Natural killer cell (primary cell): ENCODE measurements around the gene FAF1. TPM values are rescaled to one million over a fixed set of nuclear protein-coding genes. Genes with fewer than 3 reads are reported as not detected.

ENCODE experiments used
- ATAC-seq, 3 donors: fragments of 150-1000 bp in 2 of 3; fragments of 200-7000 bp in 1 of 3; cut with Tn5 transposase; 1 replicate in 1 of 3; 2 replicates in 2 of 3; pipeline ENCODE4 v1.10.0; 2021; ENCODE audit warnings: mild to moderate bottlenecking in 2 of 3, moderate library complexity in 2 of 3
- DNase-seq, 2 donors: peaks; one replicate each; pipeline versions ENCODE4 v3.0.0 to v3.0.0-alpha.2; 2013 to 2021; ENCODE audit warnings: mixed read lengths in 1 of 2
- H3K27ac ChIP-seq: one replicate; pipeline ENCODE4 v1.5.1; 2013; ENCODE audit warnings: mild to moderate bottlenecking, low read length
- H3K27me3 ChIP-seq: one replicate; pipeline ENCODE4 v1.6.1; 2013; ENCODE audit warnings: low read length; ENCODE audit not compliant: control insufficient read depth, insufficient read depth
- H3K36me3 ChIP-seq: one replicate; pipeline ENCODE4 v1.6.1; 2013; ENCODE audit warnings: low read length; ENCODE audit not compliant: control insufficient read depth, insufficient read depth
- H3K4me1 ChIP-seq: one replicate; pipeline ENCODE4 v1.6.1; 2013; ENCODE audit warnings: low read length; ENCODE audit not compliant: control insufficient read depth, insufficient read depth
- H3K4me3 ChIP-seq: one replicate; pipeline ENCODE4 v1.5.1; 2013; ENCODE audit warnings: low read length
- H3K9me3 ChIP-seq: one replicate; pipeline ENCODE4 v1.6.1; 2013; ENCODE audit warnings: low read length; ENCODE audit not compliant: control insufficient read depth, insufficient read depth
- H3K27ac Mint-ChIP-seq, 2 donors: one replicate each; pipeline ENCODE4 v1.8.0; 2022; ENCODE audit warnings: mild to moderate bottlenecking in 2 of 2, mixed read lengths in 2 of 2, moderate library complexity in 1 of 2
- H3K27me3 Mint-ChIP-seq, 2 donors: one replicate each; pipeline ENCODE4 v1.8.0; 2022; ENCODE audit warnings: low read depth in 2 of 2, mixed read lengths in 2 of 2
- H3K36me3 Mint-ChIP-seq: one replicate; pipeline ENCODE4 v1.8.0; 2022; ENCODE audit warnings: mixed read lengths
- H3K4me1 Mint-ChIP-seq, 2 donors: one replicate each; pipeline ENCODE4 v1.8.0; 2022; ENCODE audit warnings: mixed read lengths in 2 of 2
- H3K4me3 Mint-ChIP-seq: one replicate; pipeline ENCODE4 v1.8.0; 2022; ENCODE audit warnings: mild to moderate bottlenecking, moderate library complexity, mixed read lengths
- H3K9me3 Mint-ChIP-seq, 2 donors: one replicate each; pipeline ENCODE4 v1.8.0; 2022; ENCODE audit warnings: mixed read lengths in 2 of 2
- WGBS: methylation state at CpG from one replicate; pipeline ENCODE4 v1.1.7; 2013; ENCODE audit warnings: missing lambda C conversion rate; ENCODE audit not compliant: insufficient coverage; 5-methylcytosine and 5-hydroxymethylcytosine counted together
- intact Hi-C: fragments of 100-400 bp; cut with micrococcal nuclease; formaldehyde crosslinking; loops from one replicate; pipeline ENCODE4 v1.14.2; 2022
- total RNA-seq, 4 donors: library from RNA; stranded (reverse); fragments of 120-200 nt in 1 of 4; gene quantifications; one replicate each; pipeline versions ENCODE4 v1.2.3 to v1.2.4, GENCODE V29; 2013 to 2022
- TF ChIP-seq, protein P1 (sequence below): fragments of 200-600 bp; IDR thresholded peaks from one replicate; pipeline ENCODE4 v1.8.0; 2022; ENCODE audit warnings: antibody characterized with exemption

Gene FAF1
- total RNA-seq, 3 donors from 2014 or later (not counting 1 experiment from before 2014, with no cell fraction given) = 56.8 to 59.7 (median 57.2) TPM

DNA sequence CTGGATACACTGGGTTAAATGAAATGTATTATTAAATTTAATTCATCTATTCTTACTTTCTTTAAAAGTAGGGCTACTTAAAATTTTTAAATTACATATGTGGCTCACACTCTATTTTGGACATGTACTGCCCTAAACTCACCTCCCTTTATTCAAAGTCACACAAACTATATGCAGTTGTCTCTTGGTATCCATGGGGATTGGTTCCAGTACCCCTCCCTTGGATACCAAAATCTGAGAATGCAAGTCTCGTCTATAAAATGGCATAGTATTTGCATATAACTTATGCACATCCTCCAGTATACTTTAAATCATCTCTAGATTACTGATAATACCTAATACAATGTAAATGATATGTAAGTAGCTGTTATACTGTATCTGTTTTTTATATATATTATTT lies 57.6 kb downstream of the FAF1 start:
- no peak for DNase-seq
- H3K27me3 Mint-ChIP-seq = no peaks in the 10 kb centered on the region
- Histone ChIP-seq H3K27me3 (no peaks in the 10 kb centered on the region), H3K9me3 (no peaks in the 10 kb centered on the region), H3K4me1 (no peaks in the 10 kb centered on the region), H3K27ac (no peak overlapping the region), H3K36me3 (no peaks in the 10 kb centered on the region), H3K4me3 (no peak overlapping the region)
- H3K4me1 Mint-ChIP-seq = peaks cover 23 to 32% of the 10 kb centered on the region in 2 donors
- TF ChIP-seq, protein P1, sequence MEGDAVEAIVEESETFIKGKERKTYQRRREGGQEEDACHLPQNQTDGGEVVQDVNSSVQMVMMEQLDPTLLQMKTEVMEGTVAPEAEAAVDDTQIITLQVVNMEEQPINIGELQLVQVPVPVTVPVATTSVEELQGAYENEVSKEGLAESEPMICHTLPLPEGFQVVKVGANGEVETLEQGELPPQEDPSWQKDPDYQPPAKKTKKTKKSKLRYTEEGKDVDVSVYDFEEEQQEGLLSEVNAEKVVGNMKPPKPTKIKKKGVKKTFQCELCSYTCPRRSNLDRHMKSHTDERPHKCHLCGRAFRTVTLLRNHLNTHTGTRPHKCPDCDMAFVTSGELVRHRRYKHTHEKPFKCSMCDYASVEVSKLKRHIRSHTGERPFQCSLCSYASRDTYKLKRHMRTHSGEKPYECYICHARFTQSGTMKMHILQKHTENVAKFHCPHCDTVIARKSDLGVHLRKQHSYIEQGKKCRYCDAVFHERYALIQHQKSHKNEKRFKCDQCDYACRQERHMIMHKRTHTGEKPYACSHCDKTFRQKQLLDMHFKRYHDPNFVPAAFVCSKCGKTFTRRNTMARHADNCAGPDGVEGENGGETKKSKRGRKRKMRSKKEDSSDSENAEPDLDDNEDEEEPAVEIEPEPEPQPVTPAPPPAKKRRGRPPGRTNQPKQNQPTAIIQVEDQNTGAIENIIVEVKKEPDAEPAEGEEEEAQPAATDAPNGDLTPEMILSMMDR = no peak
- no peaks in the 10 kb centered on the region for H3K36me3 Mint-ChIP-seq
- 100% methylated on average over 1 of the region's 1 CpG for WGBS
- H3K9me3 Mint-ChIP-seq = no peaks in the 10 kb centered on the region
- ATAC-seq = no peak
- no peak overlapping the region for H3K4me3 Mint-ChIP-seq
- H3K27ac Mint-ChIP-seq = no peak overlapping the region
- intact Hi-C loops = no loop called here

DNA sequence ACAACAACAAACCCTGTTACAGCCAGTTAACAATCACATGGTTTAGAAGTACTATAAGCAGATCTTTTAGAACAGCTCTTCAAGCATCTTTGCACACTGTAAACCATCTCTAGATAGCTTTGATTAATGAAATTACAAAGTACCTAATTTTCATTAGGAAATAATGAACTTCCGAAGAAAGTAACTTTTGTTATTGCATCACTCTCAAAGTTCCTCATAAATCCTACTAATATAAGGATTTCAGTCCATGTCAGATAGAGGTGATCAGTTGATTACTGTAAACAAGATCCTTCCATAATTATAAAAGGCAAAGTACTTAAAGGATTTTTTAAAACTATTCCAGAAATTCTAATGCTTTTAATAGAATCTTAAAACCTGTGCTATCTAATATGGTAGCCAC lies 58.2 kb downstream of the FAF1 start:
- Mint-ChIP-seq H3K27me3 (no peaks in the 10 kb centered on the region), H3K9me3 (no peaks in the 10 kb centered on the region), H3K27ac (no peak overlapping the region), H3K4me1 (peaks cover 23 to 31% of the 10 kb centered on the region in 2 donors), H3K36me3 (no peaks in the 10 kb centered on the region), H3K4me3 (no peak overlapping the region)
- H3K4me3 ChIP-seq = no peak overlapping the region
- H3K4me1 ChIP-seq = no peaks in the 10 kb centered on the region
- no peaks in the 10 kb centered on the region for H3K9me3 ChIP-seq
- DNase-seq (no peak), ATAC-seq (no peak)
- no peaks in the 10 kb centered on the region for H3K36me3 ChIP-seq
- no peak overlapping the region for H3K27ac ChIP-seq
- intact Hi-C loops = no loop called here
- TF ChIP-seq, protein P1 = no peak
- WGBS = no CpG with 5 or more reads among the region's 1 CpG
- H3K27me3 ChIP-seq = no peaks in the 10 kb centered on the region

DNA sequence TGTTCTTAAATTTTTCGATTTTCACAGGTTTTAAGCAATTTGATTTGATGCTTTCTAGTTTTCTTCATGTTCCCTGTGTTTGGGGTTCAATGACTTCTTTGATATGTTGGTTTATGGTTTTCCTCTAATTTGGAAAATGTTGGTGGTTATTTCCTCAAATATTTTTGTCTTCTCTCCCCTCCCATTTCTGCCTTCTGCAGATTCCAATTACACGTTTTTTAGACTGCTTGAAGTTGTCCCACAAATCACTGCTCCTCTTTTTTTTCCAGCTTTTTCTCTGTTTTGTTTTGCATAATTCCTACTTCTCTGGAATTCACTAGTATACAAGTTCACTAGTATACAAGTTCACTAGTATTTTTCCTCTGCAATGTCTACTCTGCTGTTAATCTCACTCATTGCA lies 61.3 kb downstream of the FAF1 start:
- no peaks in the 10 kb centered on the region for H3K9me3 ChIP-seq
- ATAC-seq (no peak), DNase-seq (no peak)
- no peak overlapping the region for H3K27ac ChIP-seq
- peaks cover 2% of the 10 kb centered on the region for H3K4me1 ChIP-seq
- intact Hi-C loops = no loop called here
- H3K27ac Mint-ChIP-seq = peak overlapping the region in 1 of 2 donors; percentile 1
- H3K9me3 Mint-ChIP-seq = no peaks in the 10 kb centered on the region
- peaks cover 34 to 38% of the 10 kb centered on the region in 2 donors for H3K4me1 Mint-ChIP-seq
- H3K27me3 Mint-ChIP-seq = no peaks in the 10 kb centered on the region
- no peaks in the 10 kb centered on the region for H3K36me3 Mint-ChIP-seq
- 79% methylated on average over 2 of the region's 2 CpGs for WGBS
- H3K36me3 ChIP-seq = no peaks in the 10 kb centered on the region
- no peak overlapping the region for H3K4me3 ChIP-seq
- no peaks in the 10 kb centered on the region for H3K27me3 ChIP-seq
- TF ChIP-seq, protein P1 = no peak
- no peak overlapping the region for H3K4me3 Mint-ChIP-seq

GRCh38 chr1:50894340-50894739 lies 65.7 kb downstream of the FAF1 start:
- H3K27ac ChIP-seq = no peak overlapping the region
- H3K4me3 ChIP-seq = no peak overlapping the region
- H3K27me3 Mint-ChIP-seq = no peaks in the 10 kb centered on the region
- no peaks in the 10 kb centered on the region for H3K9me3 Mint-ChIP-seq
- no peaks in the 10 kb centered on the region for H3K36me3 Mint-ChIP-seq
- WGBS = 89% methylated on average over 1 of the region's 1 CpG
- H3K27ac Mint-ChIP-seq = no peak overlapping the region
- no peak for ATAC-seq
- H3K4me3 Mint-ChIP-seq = no peak overlapping the region
- H3K9me3 ChIP-seq = no peaks in the 10 kb centered on the region
- no peaks in the 10 kb centered on the region for H3K36me3 ChIP-seq
- DNase-seq = no peak
- intact Hi-C loops = no loop called here
- peaks cover 36 to 37% of the 10 kb centered on the region in 2 donors for H3K4me1 Mint-ChIP-seq
- H3K4me1 ChIP-seq = peaks cover 2% of the 10 kb centered on the region
- TF ChIP-seq, protein P1 = no peak
- no peaks in the 10 kb centered on the region for H3K27me3 ChIP-seq
